WTC11 (cell line): ENCODE measurements around the gene NUMA1. TPM values are rescaled to one million over a fixed set of nuclear protein-coding genes. Genes with fewer than 3 reads are reported as not detected.

Source experiments
- ARID4B ChIP-seq: sonication (generic); formaldehyde crosslinking; IDR thresholded peaks from 2 replicates; pipeline ENCODE4 v1.8.0; 2023; ENCODE audit warnings: missing genetic modification reagents, mild to moderate bottlenecking, borderline replicate concordance
- ATF3 ChIP-seq: sonication (generic); formaldehyde crosslinking; conservative IDR thresholded peaks from 2 replicates; pipeline ENCODE4 v1.8.1; 2022; ENCODE audit warnings: mild to moderate bottlenecking, missing genetic modification reagents
- CREB1 ChIP-seq: sonication (generic); formaldehyde crosslinking; IDR thresholded peaks from 2 replicates; pipeline ENCODE4 v1.8.0; 2023; ENCODE audit warnings: mild to moderate bottlenecking, missing genetic modification reagents
- CREM ChIP-seq: sonication (generic); formaldehyde crosslinking; IDR thresholded peaks from 2 replicates; pipeline ENCODE4 v1.8.1; 2022; ENCODE audit warnings: mild to moderate bottlenecking, missing genetic modification reagents, moderate library complexity
- E2F4 ChIP-seq: sonication (generic); formaldehyde crosslinking; IDR thresholded peaks from 2 replicates; pipeline ENCODE4 v1.8.1; 2022; ENCODE audit warnings: low read depth, mild to moderate bottlenecking, moderate library complexity, missing genetic modification reagents, borderline replicate concordance
- EMX1 ChIP-seq: fragments of 250-450 bp; sonication (Bioruptor Pico); IDR thresholded peaks from 2 replicates; pipeline ENCODE4 v1.8.0; 2021; ENCODE audit warnings: mild to moderate bottlenecking
- ETV6 ChIP-seq: sonication (generic); formaldehyde crosslinking; IDR thresholded peaks from 2 replicates; pipeline ENCODE4 v1.8.1; 2022; ENCODE audit warnings: mild to moderate bottlenecking, missing genetic modification reagents
- FOXP1 ChIP-seq: sonication (generic); formaldehyde crosslinking; IDR thresholded peaks from 2 replicates; pipeline ENCODE4 v1.8.0; 2022; ENCODE audit warnings: missing genetic modification reagents, mild to moderate bottlenecking, moderate library complexity, borderline replicate concordance
- HMGA2 ChIP-seq: fragments of 250-450 bp; sonication (Bioruptor Pico); IDR thresholded peaks from 2 replicates; pipeline ENCODE4 v1.4.0; 2021; ENCODE audit warnings: mild to moderate bottlenecking, moderate library complexity
- IRF2 ChIP-seq: sonication (generic); formaldehyde crosslinking; IDR thresholded peaks from 2 replicates; pipeline ENCODE4 v1.8.0; 2022; ENCODE audit warnings: low read depth, missing genetic modification reagents, borderline replicate concordance
- MLX ChIP-seq: sonication (generic); formaldehyde crosslinking; IDR thresholded peaks from 2 replicates; pipeline ENCODE4 v1.8.1; 2023; ENCODE audit warnings: mild to moderate bottlenecking, missing genetic modification reagents, moderate library complexity
- NR3C1 ChIP-seq: sonication (generic); formaldehyde crosslinking; conservative IDR thresholded peaks from 2 replicates; pipeline ENCODE4 v1.8.1; 2023; ENCODE audit warnings: low read depth, mild to moderate bottlenecking, missing genetic modification reagents
- SP1 ChIP-seq: sonication (generic); formaldehyde crosslinking; conservative IDR thresholded peaks from 2 replicates; pipeline ENCODE4 v1.8.1; 2022; ENCODE audit warnings: missing genetic modification reagents
- ZBTB21 ChIP-seq: sonication (generic); formaldehyde crosslinking; IDR thresholded peaks from 2 replicates; pipeline ENCODE4 v1.8.1; 2023; ENCODE audit warnings: mild to moderate bottlenecking, missing genetic modification reagents, borderline replicate concordance
- ZNF416 ChIP-seq: fragments of 250-450 bp; sonication (Bioruptor Pico); IDR thresholded peaks from 2 replicates; pipeline ENCODE4 v1.9.0; 2021; ENCODE audit warnings: mild to moderate bottlenecking, inconsistent platforms
- ZNF423 ChIP-seq: fragments of 250-450 bp; sonication (Bioruptor Pico); IDR thresholded peaks from 2 replicates; pipeline ENCODE4 v2.1.2; 2022; ENCODE audit warnings: mild to moderate bottlenecking, moderate library complexity
- total RNA-seq: library from RNA; stranded (reverse); gene quantifications from 3 replicates; pipeline ENCODE4 v1.2.3, GENCODE V29; 2021
- TF ChIP-seq, protein P1 (sequence below): sonication (generic); formaldehyde crosslinking; IDR thresholded peaks from 2 replicates; pipeline ENCODE4 v1.8.1; 2023; ENCODE audit warnings: mild to moderate bottlenecking, missing genetic modification reagents
- TF ChIP-seq, protein P2 (sequence below): fragments of 250-450 bp; sonication (Bioruptor Pico); IDR thresholded peaks from 2 replicates; pipeline ENCODE4 v1.9.0; 2021; ENCODE audit warnings: mild to moderate bottlenecking

The NUMA1 gene
- total RNA-seq, 1 experiment from 2014 or later: 147 TPM

DNA sequence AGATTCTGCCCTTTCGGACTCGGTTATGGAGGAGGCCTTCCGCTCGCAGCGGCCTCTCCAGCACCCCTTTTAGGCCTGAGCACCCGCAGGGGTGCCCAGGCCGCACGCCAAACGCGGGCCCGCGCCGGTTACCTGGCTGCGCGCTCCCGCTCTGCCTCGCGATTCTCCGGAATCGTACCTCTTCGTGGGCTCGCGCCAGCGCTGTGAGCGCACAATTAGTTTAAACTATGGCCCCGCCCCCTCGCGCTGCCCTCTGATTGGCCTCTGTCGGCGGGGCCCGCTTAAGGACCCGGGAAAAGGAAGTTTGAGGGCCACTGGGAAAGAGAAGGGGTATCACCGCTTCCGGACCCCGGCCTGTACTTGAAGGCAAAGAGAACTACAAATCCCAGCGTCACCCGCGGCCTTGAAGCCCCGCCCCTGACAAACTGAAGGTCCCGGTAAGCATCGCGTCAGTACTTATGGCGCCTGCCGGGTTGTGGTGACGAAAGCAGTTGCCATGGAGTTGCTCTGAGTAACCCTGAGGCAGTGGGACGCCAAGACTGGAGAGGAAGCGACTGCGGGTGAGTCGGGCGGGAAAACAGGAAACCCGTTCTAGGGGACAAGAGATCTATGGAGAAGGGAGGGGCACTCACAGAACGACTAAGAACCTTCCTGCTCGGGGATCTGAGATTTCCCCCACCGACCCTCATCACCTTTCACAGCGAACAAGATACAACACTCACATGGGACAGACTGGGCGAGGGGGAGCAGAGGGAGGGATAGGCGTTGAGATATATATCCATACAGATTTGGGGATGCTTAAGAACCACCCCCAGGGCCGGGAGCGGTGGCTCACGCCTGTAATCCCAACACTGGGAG is at the start of gene NUMA1, which contains the start of gene LRRC51 (continued):
- TF ChIP-seq HMGA2 (CRISPR knock-in tag) (no peak), CREM (0 out of 2 replicates have a peak, but pooled peaks have one; percentile 52), MLX (CRISPR knock-in tag) (no peak), ZNF423 (no peak), ZNF416 (CRISPR knock-in tag) (no peak), EMX1 (CRISPR knock-in tag) (no peak), FOXP1 (CRISPR knock-in tag) (no peak), ZBTB21 (CRISPR knock-in tag) (peak; percentile 94), NR3C1 (CRISPR knock-in tag) (no peak), CREB1 (CRISPR knock-in tag) (no peak), E2F4 (CRISPR knock-in tag) (peak; percentile 74; the same call in 1 of the 2 replicates), IRF2 (CRISPR knock-in tag) (no peak), ATF3 (CRISPR knock-in tag) (no peak), SP1 (CRISPR knock-in tag) (peak; percentile 92), ARID4B (peak; percentile 69; the same call in 1 of the 2 replicates), ETV6 (CRISPR knock-in tag) (0 out of 2 replicates have a peak, but pooled peaks have one; percentile 54)
- TF ChIP-seq, protein P1, sequence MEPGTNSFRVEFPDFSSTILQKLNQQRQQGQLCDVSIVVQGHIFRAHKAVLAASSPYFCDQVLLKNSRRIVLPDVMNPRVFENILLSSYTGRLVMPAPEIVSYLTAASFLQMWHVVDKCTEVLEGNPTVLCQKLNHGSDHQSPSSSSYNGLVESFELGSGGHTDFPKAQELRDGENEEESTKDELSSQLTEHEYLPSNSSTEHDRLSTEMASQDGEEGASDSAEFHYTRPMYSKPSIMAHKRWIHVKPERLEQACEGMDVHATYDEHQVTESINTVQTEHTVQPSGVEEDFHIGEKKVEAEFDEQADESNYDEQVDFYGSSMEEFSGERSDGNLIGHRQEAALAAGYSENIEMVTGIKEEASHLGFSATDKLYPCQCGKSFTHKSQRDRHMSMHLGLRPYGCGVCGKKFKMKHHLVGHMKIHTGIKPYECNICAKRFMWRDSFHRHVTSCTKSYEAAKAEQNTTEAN (CRISPR knock-in tag): 0 out of 2 replicates have a peak, but pooled peaks have one; percentile 49
- TF ChIP-seq, protein P2, sequence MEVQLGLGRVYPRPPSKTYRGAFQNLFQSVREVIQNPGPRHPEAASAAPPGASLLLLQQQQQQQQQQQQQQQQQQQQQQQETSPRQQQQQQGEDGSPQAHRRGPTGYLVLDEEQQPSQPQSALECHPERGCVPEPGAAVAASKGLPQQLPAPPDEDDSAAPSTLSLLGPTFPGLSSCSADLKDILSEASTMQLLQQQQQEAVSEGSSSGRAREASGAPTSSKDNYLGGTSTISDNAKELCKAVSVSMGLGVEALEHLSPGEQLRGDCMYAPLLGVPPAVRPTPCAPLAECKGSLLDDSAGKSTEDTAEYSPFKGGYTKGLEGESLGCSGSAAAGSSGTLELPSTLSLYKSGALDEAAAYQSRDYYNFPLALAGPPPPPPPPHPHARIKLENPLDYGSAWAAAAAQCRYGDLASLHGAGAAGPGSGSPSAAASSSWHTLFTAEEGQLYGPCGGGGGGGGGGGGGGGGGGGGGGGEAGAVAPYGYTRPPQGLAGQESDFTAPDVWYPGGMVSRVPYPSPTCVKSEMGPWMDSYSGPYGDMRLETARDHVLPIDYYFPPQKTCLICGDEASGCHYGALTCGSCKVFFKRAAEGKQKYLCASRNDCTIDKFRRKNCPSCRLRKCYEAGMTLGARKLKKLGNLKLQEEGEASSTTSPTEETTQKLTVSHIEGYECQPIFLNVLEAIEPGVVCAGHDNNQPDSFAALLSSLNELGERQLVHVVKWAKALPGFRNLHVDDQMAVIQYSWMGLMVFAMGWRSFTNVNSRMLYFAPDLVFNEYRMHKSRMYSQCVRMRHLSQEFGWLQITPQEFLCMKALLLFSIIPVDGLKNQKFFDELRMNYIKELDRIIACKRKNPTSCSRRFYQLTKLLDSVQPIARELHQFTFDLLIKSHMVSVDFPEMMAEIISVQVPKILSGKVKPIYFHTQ (CRISPR knock-in tag): no peak
